Measurements from ENCODE around the gene TRERF1. TPM values are rescaled to one million over a fixed set of nuclear protein-coding genes. Genes with fewer than 3 reads are reported as not detected.

The TRERF1 gene
- polyA plus RNA-seq, 3 donors, result 0.58 to 10.0 (median 2.0) TPM

DNA sequence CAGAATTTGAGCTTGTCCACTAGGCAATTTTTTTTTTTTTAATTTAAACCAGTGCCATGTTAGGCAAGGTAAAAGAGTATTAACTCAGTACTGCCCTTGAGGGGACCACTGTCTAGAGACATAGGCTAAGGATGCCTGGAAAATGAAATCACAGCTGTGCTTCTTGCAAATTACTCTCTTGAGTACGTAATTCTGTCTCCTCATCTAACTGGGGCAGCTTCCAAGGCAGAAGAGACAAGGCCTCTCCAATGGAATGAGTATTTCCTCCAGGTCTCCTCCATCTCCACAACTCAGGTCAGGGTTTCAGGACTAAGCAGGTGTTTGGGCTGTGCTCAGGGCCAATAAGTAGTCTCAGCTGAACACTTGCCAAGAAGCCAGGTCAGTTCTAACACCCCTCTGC lies 200.2 kb downstream of the TRERF1 start:
- 100% methylated on average over 1 of the region's 1 CpG for WGBS (ENCODE audit: insufficient coverage)
- no peaks in the 10 kb centered on the region for H3K4me1 ChIP-seq (ENCODE audit: control insufficient read depth in 1 of 2, insufficient read depth in 2 of 2, low read length in 2 of 2)
- TF ChIP-seq, protein P1, sequence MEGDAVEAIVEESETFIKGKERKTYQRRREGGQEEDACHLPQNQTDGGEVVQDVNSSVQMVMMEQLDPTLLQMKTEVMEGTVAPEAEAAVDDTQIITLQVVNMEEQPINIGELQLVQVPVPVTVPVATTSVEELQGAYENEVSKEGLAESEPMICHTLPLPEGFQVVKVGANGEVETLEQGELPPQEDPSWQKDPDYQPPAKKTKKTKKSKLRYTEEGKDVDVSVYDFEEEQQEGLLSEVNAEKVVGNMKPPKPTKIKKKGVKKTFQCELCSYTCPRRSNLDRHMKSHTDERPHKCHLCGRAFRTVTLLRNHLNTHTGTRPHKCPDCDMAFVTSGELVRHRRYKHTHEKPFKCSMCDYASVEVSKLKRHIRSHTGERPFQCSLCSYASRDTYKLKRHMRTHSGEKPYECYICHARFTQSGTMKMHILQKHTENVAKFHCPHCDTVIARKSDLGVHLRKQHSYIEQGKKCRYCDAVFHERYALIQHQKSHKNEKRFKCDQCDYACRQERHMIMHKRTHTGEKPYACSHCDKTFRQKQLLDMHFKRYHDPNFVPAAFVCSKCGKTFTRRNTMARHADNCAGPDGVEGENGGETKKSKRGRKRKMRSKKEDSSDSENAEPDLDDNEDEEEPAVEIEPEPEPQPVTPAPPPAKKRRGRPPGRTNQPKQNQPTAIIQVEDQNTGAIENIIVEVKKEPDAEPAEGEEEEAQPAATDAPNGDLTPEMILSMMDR (IDR thresholded peaks at IDR 0.05), result no peak
- no peak for DNase-seq
- no peak overlapping the region for H3K4me3 ChIP-seq (replicated peaks in 1 of 3; ENCODE audit: low read depth in 2 of 3, low read length in 3 of 3)
- no peaks in the 10 kb centered on the region for H3K79me2 ChIP-seq (ENCODE audit: insufficient read depth, low read length)
- no peak overlapping the region for H3K4me3 Mint-ChIP-seq
- no peaks in the 10 kb centered on the region for H3K9me3 ChIP-seq (replicated peaks in 1 of 2; ENCODE audit: control insufficient read depth in 1 of 2, insufficient read depth in 1 of 2, low read length in 2 of 2)
- no peaks in the 10 kb centered on the region for H4K20me1 ChIP-seq (ENCODE audit: insufficient read depth, low read length)
- peaks cover 0 to 1% (median 1%) of the 10 kb centered on the region in 3 donors for H3K27me3 Mint-ChIP-seq (ENCODE audit: low read depth in 3 of 3)
- no peak overlapping the region for H2AFZ ChIP-seq (ENCODE audit: insufficient read depth, low read depth, low read length, poor library complexity, severe bottlenecking)
- intact Hi-C loops (cut with micrococcal nuclease), result no loop called here
- no peaks in the 10 kb centered on the region for H3K9me3 Mint-ChIP-seq
- H3K36me3 Mint-ChIP-seq, result peaks cover 73 to 94% of the 10 kb centered on the region in 2 donors
- H3K4me1 Mint-ChIP-seq, result peaks cover 10% of the 10 kb centered on the region
- no peak overlapping the region for H3K27ac Mint-ChIP-seq
- peaks cover 78 to 97% of the 10 kb centered on the region in 2 donors for H3K36me3 ChIP-seq (replicated peaks in 1 of 2; ENCODE audit: control insufficient read depth in 1 of 2, insufficient read depth in 2 of 2, low read length in 2 of 2)
- H3K27me3 ChIP-seq (ENCODE audit: control insufficient read depth in 2 of 2, insufficient read depth in 2 of 2, low read length in 2 of 2), result no peaks in the 10 kb centered on the region
- H3K4me2 ChIP-seq (replicated peaks; ENCODE audit: extremely low read depth, low read length, poor library complexity, severe bottlenecking), result no peak overlapping the region
- H3K27ac ChIP-seq (ENCODE audit: low read depth in 1 of 2, low read length in 2 of 2), result no peak overlapping the region
- no peak overlapping the region for H3K9ac ChIP-seq (ENCODE audit: insufficient read depth, low read length, poor library complexity, severe bottlenecking)

DNA sequence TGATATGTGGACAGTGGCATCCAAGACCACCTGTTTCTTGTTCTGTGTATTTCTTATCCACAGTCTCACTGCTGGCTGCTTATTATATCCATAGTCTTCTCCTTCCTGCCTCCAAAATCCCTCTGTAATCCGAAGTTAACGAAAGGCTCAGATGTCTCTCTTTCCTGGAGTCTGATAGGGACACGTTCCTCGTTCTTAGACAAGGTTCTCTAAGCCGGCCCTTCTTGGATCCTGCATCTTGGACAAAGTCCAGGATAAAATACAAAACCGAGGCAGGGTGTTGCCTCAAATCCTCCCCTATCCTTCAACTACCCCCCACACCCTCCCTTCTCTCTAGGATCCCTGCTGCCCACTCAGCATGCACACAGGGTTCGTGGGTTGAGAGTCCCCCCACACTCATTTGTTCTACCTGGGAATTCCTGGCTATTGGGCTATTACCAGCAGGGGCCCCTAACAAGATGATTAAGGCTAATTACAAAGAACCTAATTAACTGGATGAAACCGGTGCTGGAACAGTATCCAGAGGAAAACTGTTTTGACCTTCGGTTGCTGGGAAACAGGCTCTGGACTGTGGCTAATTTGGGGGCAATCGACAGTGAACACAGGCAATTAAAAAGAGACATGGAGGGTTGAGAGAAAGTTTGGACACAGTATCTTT lies 201.3 kb downstream of the TRERF1 start:
- H3K36me3 ChIP-seq (replicated peaks in 1 of 2; ENCODE audit: control insufficient read depth in 1 of 2, insufficient read depth in 2 of 2, low read length in 2 of 2), result peaks cover 80 to 97% of the 10 kb centered on the region in 2 donors
- H3K9me3 ChIP-seq (replicated peaks in 1 of 2; ENCODE audit: control insufficient read depth in 1 of 2, insufficient read depth in 1 of 2, low read length in 2 of 2), result no peaks in the 10 kb centered on the region
- H3K4me2 ChIP-seq (replicated peaks; ENCODE audit: extremely low read depth, low read length, poor library complexity, severe bottlenecking), result no peak overlapping the region
- peaks cover 0 to 1% (median 1%) of the 10 kb centered on the region in 3 donors for H3K27me3 Mint-ChIP-seq (ENCODE audit: low read depth in 3 of 3)
- H3K4me3 Mint-ChIP-seq, result no peak overlapping the region
- no peak overlapping the region for H3K9ac ChIP-seq (ENCODE audit: insufficient read depth, low read length, poor library complexity, severe bottlenecking)
- TF ChIP-seq, protein P1 (IDR thresholded peaks at IDR 0.05), result no peak
- no peak overlapping the region for H3K4me3 ChIP-seq (replicated peaks in 1 of 3; ENCODE audit: low read depth in 2 of 3, low read length in 3 of 3)
- H3K36me3 Mint-ChIP-seq, result peaks cover 70 to 93% of the 10 kb centered on the region in 2 donors
- no peaks in the 10 kb centered on the region for H3K4me1 ChIP-seq (ENCODE audit: control insufficient read depth in 1 of 2, insufficient read depth in 2 of 2, low read length in 2 of 2)
- no peaks in the 10 kb centered on the region for H3K27me3 ChIP-seq (ENCODE audit: control insufficient read depth in 2 of 2, insufficient read depth in 2 of 2, low read length in 2 of 2)
- peak overlapping the region in 2 of 7 donors; percentile 22 to 37 for H3K27ac Mint-ChIP-seq
- no peaks in the 10 kb centered on the region for H4K20me1 ChIP-seq (ENCODE audit: insufficient read depth, low read length)
- H3K9me3 Mint-ChIP-seq, result no peaks in the 10 kb centered on the region
- H3K79me2 ChIP-seq (ENCODE audit: insufficient read depth, low read length), result no peaks in the 10 kb centered on the region
- intact Hi-C loops (cut with micrococcal nuclease), result no loop called here
- WGBS (ENCODE audit: insufficient coverage), result 96% methylated on average over 7 of the region's 10 CpGs
- H3K4me1 Mint-ChIP-seq, result peaks cover 10% of the 10 kb centered on the region
- H2AFZ ChIP-seq (ENCODE audit: insufficient read depth, low read depth, low read length, poor library complexity, severe bottlenecking), result no peak overlapping the region
- DNase-seq, result no peak
- no peak overlapping the region for H3K27ac ChIP-seq (ENCODE audit: low read depth in 1 of 2, low read length in 2 of 2)
